HG02884 (cell line): Measurements from ENCODE around the gene CINP.
"Not testable (repeated sequence)": the region's sequence is repeated elsewhere in the genome, so short reads cannot be mapped to it uniquely, and the experiment has no call there.

Experiments used
- ATAC-seq: cut with Tn5 transposase; IDR thresholded peaks from one replicate; pipeline ENCODE4 v1.9.1; 2021; ENCODE audit warnings: mild to moderate bottlenecking, moderate library complexity; ENCODE audit not compliant: unreplicated experiment

Gene CINP

GRCh38 chr14:102356280-102356679 lies 6.4 kb downstream of the CINP start:
- no peak for ATAC-seq

GRCh38 chr14:102353126-102353619 lies 9.5 kb downstream of the CINP start:
- ATAC-seq = no peak

- no peak for ATAC-seq
These were observed 10.5 kb downstream of the CINP start for GRCh38 chr14:102352213-102352612.

GRCh38 chr14:102351593-102351992 lies 11.1 kb downstream of the CINP start:
- ATAC-seq = not testable (repeated sequence)

GRCh38 chr14:102351023-102351422 lies 11.7 kb downstream of the CINP start:
- ATAC-seq = no peak

GRCh38 chr14:102348376-102348775 lies 14.3 kb downstream of the CINP start:
- ATAC-seq = no peak

GRCh38 chr14:102346645-102347044 lies 16.0 kb downstream of the CINP start:
- no peak for ATAC-seq

GRCh38 chr14:102345232-102345631 lies 17.5 kb downstream of the CINP start:
- no peak for ATAC-seq

GRCh38 chr14:102344485-102344884 lies 18.2 kb downstream of the CINP start:
- ATAC-seq = no peak

- no peak for ATAC-seq
These were observed 18.6 kb downstream of the CINP start for GRCh38 chr14:102344084-102344483.

- ATAC-seq = no peak
These were observed 20.5 kb downstream of the CINP start for GRCh38 chr14:102342238-102342637.

GRCh38 chr14:102341566-102341965 lies 21.1 kb downstream of the CINP start:
- no peak for ATAC-seq

GRCh38 chr14:102338724-102339123 lies 24.0 kb downstream of the CINP start:
- no peak for ATAC-seq

- no peak for ATAC-seq
These were observed 27.5 kb downstream of the CINP start for GRCh38 chr14:102335163-102335562.

GRCh38 chr14:102333795-102334705 lies 28.6 kb downstream of the CINP start:
- ATAC-seq = no peak

GRCh38 chr14:102333390-102333789 lies 29.3 kb downstream of the CINP start:
- no peak for ATAC-seq

- no peak for ATAC-seq
These were observed 31.9 kb downstream of the CINP start for GRCh38 chr14:102330806-102331205.

GRCh38 chr14:102329381-102329780 lies 33.3 kb downstream of the CINP start:
- not testable (repeated sequence) for ATAC-seq

GRCh38 chr14:102326583-102326982 lies 36.1 kb downstream of the CINP start:
- no peak for ATAC-seq

GRCh38 chr14:102325791-102326345 lies 36.8 kb downstream of the CINP start:
- ATAC-seq = no peak

GRCh38 chr14:102323102-102323501 lies 39.6 kb downstream of the CINP start:
- no peak for ATAC-seq
